ENCODE data around the gene RNF167.

DNA sequence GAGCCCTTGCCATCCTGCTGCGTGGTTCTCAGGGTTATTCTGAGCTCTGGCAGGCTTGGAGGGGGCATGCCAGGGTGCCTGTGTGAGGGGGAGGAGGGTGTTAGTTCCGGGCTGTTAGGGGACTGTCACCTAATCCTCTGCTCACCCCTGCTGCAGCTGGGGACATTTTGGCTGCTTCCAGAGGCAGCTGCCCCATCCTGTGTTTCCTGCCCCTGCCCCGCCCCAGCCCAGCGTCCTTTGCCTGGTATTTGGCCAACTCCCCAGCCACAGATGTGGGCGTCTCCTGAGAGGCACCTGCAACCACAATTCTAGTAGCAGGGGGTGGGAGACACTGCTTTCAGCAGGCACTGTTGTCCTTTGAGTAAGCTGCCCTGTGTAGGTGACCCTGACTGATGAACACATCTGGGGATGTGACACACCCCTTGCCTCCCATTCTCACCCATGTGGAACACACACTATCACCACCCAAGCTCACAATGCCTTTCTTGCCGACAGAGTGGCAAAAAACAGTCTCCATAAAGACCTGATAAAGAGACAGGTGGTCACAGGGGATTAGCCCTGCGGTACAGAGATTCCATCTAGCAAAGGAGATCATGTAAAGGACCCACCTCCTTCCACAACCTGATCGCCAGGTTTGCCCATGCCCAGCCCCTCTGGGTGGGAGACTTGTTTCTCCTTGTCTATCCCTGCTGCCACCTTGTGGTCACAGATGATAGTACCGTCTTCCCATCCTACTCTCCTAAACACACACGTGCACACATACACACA lies 36.8 kb upstream of the RNF167 start, which contains the start of gene CHRNE:
- TF ChIP-seq, protein P1, sequence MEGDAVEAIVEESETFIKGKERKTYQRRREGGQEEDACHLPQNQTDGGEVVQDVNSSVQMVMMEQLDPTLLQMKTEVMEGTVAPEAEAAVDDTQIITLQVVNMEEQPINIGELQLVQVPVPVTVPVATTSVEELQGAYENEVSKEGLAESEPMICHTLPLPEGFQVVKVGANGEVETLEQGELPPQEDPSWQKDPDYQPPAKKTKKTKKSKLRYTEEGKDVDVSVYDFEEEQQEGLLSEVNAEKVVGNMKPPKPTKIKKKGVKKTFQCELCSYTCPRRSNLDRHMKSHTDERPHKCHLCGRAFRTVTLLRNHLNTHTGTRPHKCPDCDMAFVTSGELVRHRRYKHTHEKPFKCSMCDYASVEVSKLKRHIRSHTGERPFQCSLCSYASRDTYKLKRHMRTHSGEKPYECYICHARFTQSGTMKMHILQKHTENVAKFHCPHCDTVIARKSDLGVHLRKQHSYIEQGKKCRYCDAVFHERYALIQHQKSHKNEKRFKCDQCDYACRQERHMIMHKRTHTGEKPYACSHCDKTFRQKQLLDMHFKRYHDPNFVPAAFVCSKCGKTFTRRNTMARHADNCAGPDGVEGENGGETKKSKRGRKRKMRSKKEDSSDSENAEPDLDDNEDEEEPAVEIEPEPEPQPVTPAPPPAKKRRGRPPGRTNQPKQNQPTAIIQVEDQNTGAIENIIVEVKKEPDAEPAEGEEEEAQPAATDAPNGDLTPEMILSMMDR (IDR thresholded peaks at IDR 0.05; ENCODE audit: low read depth, low read length, missing input control): peak; percentile 72
- TF ChIP-seq, protein P2, sequence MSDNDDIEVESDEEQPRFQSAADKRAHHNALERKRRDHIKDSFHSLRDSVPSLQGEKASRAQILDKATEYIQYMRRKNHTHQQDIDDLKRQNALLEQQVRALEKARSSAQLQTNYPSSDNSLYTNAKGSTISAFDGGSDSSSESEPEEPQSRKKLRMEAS (IDR thresholded peaks at IDR 0.05): no peak
- TF ChIP-seq YY1 (IDR thresholded peaks at IDR 0.05) (no peak), TAF1 (conservative IDR thresholded peaks at IDR 0.05) (no peak), FOXA2 (IDR thresholded peaks at IDR 0.05) (no peak), HNF4A (conservative IDR thresholded peaks at IDR 0.05) (no peak)
- TF ChIP-seq, protein P3, sequence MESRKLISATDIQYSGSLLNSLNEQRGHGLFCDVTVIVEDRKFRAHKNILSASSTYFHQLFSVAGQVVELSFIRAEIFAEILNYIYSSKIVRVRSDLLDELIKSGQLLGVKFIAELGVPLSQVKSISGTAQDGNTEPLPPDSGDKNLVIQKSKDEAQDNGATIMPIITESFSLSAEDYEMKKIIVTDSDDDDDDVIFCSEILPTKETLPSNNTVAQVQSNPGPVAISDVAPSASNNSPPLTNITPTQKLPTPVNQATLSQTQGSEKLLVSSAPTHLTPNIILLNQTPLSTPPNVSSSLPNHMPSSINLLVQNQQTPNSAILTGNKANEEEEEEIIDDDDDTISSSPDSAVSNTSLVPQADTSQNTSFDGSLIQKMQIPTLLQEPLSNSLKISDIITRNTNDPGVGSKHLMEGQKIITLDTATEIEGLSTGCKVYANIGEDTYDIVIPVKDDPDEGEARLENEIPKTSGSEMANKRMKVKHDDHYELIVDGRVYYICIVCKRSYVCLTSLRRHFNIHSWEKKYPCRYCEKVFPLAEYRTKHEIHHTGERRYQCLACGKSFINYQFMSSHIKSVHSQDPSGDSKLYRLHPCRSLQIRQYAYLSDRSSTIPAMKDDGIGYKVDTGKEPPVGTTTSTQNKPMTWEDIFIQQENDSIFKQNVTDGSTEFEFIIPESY (IDR thresholded peaks at IDR 0.05): no peak

Data from liver (tissue), 3 donors.